ENCODE results near the gene RIT1. TPM values are rescaled to one million over a fixed set of nuclear protein-coding genes. Genes with fewer than 3 reads are reported as not detected.

The RIT1 gene
- total and polyA plus RNA-seq, 2 donors (not counting 3 experiments of a cell fraction or from before 2014, with no cell fraction given), result 46.4 to 65.5 TPM

GRCh38 chr1:155873860-155874259 is 37.3 kb downstream of the RIT1 start:
- dilution Hi-C loops (cut with MboI; ENCODE audit: extremely low pct_ligation_motif_present, low sequenced_read_pairs), result no loop called here
- FAIRE-seq, result no peak
- no peaks in the 10 kb centered on the region for H3K9me1 ChIP-seq (replicated peaks; ENCODE audit: control insufficient read depth, extremely low read depth, insufficient read depth, low read length)
- H3K4me1 ChIP-seq (ENCODE audit: control insufficient read depth, extremely low read depth, insufficient read depth, low read length), result no peaks in the 10 kb centered on the region
- no peaks in the 10 kb centered on the region for H4K20me1 ChIP-seq (replicated peaks; ENCODE audit: control insufficient read depth, extremely low read depth, insufficient read depth, low read length)
- ChIA-PET CTCF (interaction anchor here (2.3 to 3.2 kb wide), 3 partner anchors 10 to 17 kb away, joined by 7 to 18 read pairs (median 9); partner anchors contain the start of genes GON4L and SYT11), POLR2A (no interaction called here)
- DNase-seq (ENCODE audit: low read depth, low spot score), result peak; percentile 56
- H3K4me3 ChIP-seq (replicated peaks in 1 of 3; ENCODE audit: insufficient read depth in 1 of 3, low read depth in 1 of 3, low read length in 3 of 3), result no peak overlapping the region
- no peaks in the 10 kb centered on the region for H3K9me3 ChIP-seq (replicated peaks; ENCODE audit: control insufficient read depth, insufficient read depth, low read length)
- H3K4me2 ChIP-seq (ENCODE audit: insufficient read depth, low read length), result no peak overlapping the region
- no peak overlapping the region for H2AFZ ChIP-seq (ENCODE audit: low read depth, low read length)
- no TSS peak for BruUV-seq (replicated peaks)
- no peaks in the 10 kb centered on the region for H3K36me3 ChIP-seq (ENCODE audit: control insufficient read depth in 2 of 2, extremely low read depth in 1 of 2, insufficient read depth in 2 of 2, low read length in 2 of 2)
- intact Hi-C loops (cut with micrococcal nuclease), result no loop called here
- TF ChIP-seq CTCF (IDR thresholded peaks at IDR 0.05; ENCODE audit: extremely low read depth in 1 of 2, insufficient read depth in 1 of 2, low read depth in 1 of 2, low read length in 2 of 2) (no peak), POLR2A (IDR thresholded peaks at IDR 0.05; ENCODE audit: low read depth, low read length) (no peak), MYC (IDR thresholded peaks at IDR 0.05; ENCODE audit: low read depth, low read length) (no peak), POLR2AphosphoS5 (IDR thresholded peaks at IDR 0.05; ENCODE audit: insufficient read depth, low read depth, low read length) (no peak), EZH2 (IDR thresholded peaks at IDR 0.05; ENCODE audit: borderline replicate concordance, low read depth, low read length, severe bottlenecking) (no peak), FOS (IDR thresholded peaks at IDR 0.05; ENCODE audit: borderline replicate concordance, insufficient read depth, low read length) (no peak), JUN (IDR thresholded peaks at IDR 0.05; ENCODE audit: borderline replicate concordance, insufficient read depth, insufficient read length, low read depth) (no peak), MAX (IDR thresholded peaks at IDR 0.05; ENCODE audit: insufficient read depth, insufficient read length) (no peak), GATA2 (IDR thresholded peaks at IDR 0.05; ENCODE audit: insufficient read depth, insufficient read length, low read depth, low read length) (no peak)
- H3K27me3 ChIP-seq (ENCODE audit: control insufficient read depth in 2 of 2, insufficient read depth in 2 of 2, low read length in 2 of 2), result no peaks in the 10 kb centered on the region
- no peak overlapping the region for H3K27ac ChIP-seq (ENCODE audit: insufficient read depth, low read depth, low read length)
- no peaks in the 10 kb centered on the region for H3K79me2 ChIP-seq (ENCODE audit: control insufficient read depth, insufficient read depth, low read length)
- H3K9ac ChIP-seq (replicated peaks; ENCODE audit: extremely low read depth, insufficient read depth, low read length), result no peak overlapping the region
